Measurements from ENCODE around the gene PARK7.

PARK7 gene

GRCh38 chr1:8025671-8026144, 64.2 kb downstream of the PARK7 start:
- no peak for DNase-seq

GRCh38 chr1:8026153-8026975, 64.9 kb downstream of the PARK7 start, which contains the start of gene ERRFI1:
Gene ERRFI1 (minus strand): TSS chr1:8026309. CDS start chr1:8015619, 10,690 bp downstream.
- DNase-seq, result peak; percentile 40

- no peak for DNase-seq
Observed at GRCh38 chr1:8026976-8027747, 65.7 kb downstream of the PARK7 start.

GRCh38 chr1:8027748-8028570, 66.4 kb downstream of the PARK7 start:
- DNase-seq, result no peak

GRCh38 chr1:8028571-8028910, 67.0 kb downstream of the PARK7 start:
- DNase-seq, result no peak

- DNase-seq, result peak; percentile 34
Observed at GRCh38 chr1:8031176-8031785, 69.8 kb downstream of the PARK7 start.

- no peak for DNase-seq
Observed at GRCh38 chr1:8032366-8032910, 70.9 kb downstream of the PARK7 start.

- no peak for DNase-seq
Observed at GRCh38 chr1:8033322-8033721, 71.8 kb downstream of the PARK7 start.

All from NCI-H1694 (cell line).